NT2/D1 (cell line): Measurements from ENCODE around the gene IQSEC3.

Source experiments
- SUZ12 ChIP-seq: IDR thresholded peaks from 2 replicates; pipeline ENCODE4 v1.6.1; 2011; ENCODE audit not compliant: insufficient read length, insufficient read depth; ENCODE audit errors: extremely low read depth
- YY1 ChIP-seq: IDR thresholded peaks from 2 replicates; pipeline ENCODE4 v1.6.1; 2011; ENCODE audit not compliant: insufficient read length, insufficient read depth
- ZNF274 ChIP-seq: IDR thresholded peaks from 2 replicates; pipeline ENCODE4 v1.6.1; 2011; ENCODE audit warnings: mild to moderate bottlenecking, low read depth, low read length

- TF ChIP-seq ZNF274, result no peak
- no peak for TF ChIP-seq YY1
- no peak for TF ChIP-seq SUZ12
Observed at GRCh38 chr12:209246-209645, 142.7 kb downstream of the IQSEC3 start.
